T-helper 2 cell treated with Interferon-gamma antibody and Interleukin-4, amounts not matched to agents 100 ng/mL and 5 ng/mL, for 36 hours (primary cell): Measurements from ENCODE around the gene TAS2R20. TPM values are rescaled to one million over a fixed set of nuclear protein-coding genes. Genes with fewer than 3 reads are reported as not detected.

Experiments used
- intact Hi-C: fragments of 100-400 bp; cut with micrococcal nuclease; formaldehyde crosslinking; loops from one replicate; pipeline ENCODE4 v1.15.1; 2023
- total RNA-seq: library from RNA; stranded (reverse); gene quantifications from 2 replicates; pipeline ENCODE4 v1.2.3, GENCODE V29; 2022

Gene TAS2R20
- total RNA-seq, 1 donor from 2014 or later: 2.3 TPM

DNA sequence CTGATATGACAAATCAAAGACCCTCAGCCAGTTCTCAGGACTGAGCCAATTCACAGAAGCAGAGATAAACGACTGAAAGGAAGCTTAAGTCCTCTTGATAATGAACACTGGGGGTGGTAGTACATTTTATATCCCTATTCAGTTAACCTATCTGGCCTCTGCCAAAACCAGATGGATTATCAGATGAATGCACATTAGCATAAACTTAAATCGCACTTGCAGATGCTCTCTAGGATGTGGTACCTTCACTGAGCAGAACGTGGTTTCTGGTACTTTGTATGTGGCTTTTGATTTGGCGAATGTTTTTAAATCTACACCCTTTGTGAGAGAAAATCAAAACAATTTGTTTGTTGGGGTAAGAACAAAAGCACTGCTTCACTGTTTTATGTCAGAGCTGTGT, 37.9 kb downstream of the TAS2R20 start:
- intact Hi-C loops: no loop called here

DNA sequence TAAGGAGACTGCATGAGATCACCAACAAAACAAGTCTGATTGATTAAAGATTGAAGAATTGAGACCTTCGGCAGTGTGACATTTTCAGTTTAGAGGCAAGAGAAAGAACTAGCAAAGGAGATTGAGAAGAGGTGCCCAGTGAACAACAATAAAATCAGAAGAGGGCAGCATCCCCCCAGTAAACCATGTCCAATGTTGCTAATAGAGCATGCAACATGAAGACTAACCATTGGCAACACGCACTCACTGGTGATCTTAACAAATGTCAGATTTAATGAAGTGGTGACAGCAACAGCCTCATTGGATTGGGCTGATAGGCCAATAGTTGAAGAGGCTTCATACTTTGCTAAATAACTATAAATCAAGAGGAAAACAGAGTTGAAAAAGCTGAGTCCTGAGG, 38.3 kb downstream of the TAS2R20 start:
- intact Hi-C loops: no loop called here

DNA sequence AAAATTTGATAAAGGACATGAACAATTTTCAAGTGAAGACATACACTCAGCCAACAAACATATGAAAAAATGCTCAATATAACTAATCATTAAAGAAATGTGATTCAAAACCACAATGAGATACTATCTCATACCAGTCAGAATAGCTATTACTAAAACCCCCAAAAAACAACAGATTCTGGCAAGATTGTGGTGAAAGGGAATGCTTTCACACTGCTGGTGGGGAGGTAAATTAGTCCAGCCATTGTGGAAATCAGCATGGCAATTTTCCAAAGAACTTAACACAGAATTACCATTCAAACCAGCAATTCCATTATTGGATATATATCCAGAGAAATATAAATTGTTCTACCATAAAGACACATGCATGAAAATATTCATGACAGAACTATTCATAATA, 40.4 kb downstream of the TAS2R20 start:
- intact Hi-C loops: no loop called here

DNA sequence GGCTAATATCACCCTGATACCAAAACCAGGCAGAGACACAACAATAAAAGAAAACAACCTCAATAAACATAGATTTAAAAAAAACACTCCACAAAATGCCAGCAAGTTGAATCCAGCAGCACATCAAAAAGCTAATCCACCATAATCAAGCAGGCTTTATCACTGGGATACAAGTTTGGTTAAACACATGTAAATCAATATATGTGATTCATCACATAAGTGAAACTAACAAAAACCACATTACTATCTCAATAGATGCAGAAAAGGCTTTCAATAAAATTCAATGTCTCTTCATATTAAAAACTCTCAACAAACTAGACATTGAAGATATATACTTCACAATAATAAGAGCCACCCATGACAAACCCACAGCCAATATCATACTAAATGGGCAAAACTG, 42.0 kb downstream of the TAS2R20 start:
- intact Hi-C loops: no loop called here

DNA sequence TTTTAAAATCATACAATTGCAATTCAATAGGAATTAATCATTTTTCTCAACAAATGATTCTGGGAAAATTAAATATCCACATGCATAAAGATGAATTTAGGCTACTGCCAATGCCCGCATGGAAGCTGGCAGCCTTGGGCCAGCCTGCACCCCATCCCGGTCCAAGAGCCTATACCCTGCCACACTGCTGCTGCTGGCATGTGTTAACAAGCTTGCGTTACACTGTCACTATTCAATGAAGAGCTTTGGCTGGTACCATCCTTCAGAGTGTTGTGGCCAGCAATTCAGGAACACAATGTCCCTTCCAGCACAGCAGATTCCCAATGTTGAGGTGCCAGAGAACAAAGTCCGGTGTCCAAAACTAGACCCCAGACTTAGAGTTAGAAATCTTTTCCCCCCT, 45.5 kb downstream of the TAS2R20 start:
- intact Hi-C loops: no loop called here

Other genes starting within 250 kb of the TAS2R20 start
- not detected in 2 replicates for gene TAS2R7, start 195.7 kb downstream of the TAS2R20 start, total RNA-seq
- gene TAS2R8, start 191.0 kb downstream of the TAS2R20 start, total RNA-seq: not detected in 2 replicates
- gene TAS2R9, start 188.1 kb downstream of the TAS2R20 start, total RNA-seq: not detected in 2 replicates
- gene TAS2R10, start 171.9 kb downstream of the TAS2R20 start, total RNA-seq: 1.1 and 1.3 TPM in 2 replicates
- gene PRR4, start 148.8 kb downstream of the TAS2R20 start, total RNA-seq: 2.5 and 3.7 TPM in 2 replicates
- 18.0 and 20.7 TPM in 2 replicates for gene PRH1, start 114.0 kb downstream of the TAS2R20 start, total RNA-seq
- 1.4 and 1.7 TPM in 2 replicates for gene TAS2R13, start 88.7 kb downstream of the TAS2R20 start, total RNA-seq
- gene PRH2, start 69.1 kb downstream of the TAS2R20 start, total RNA-seq: not detected in 2 replicates
- gene TAS2R14, start 59.0 kb downstream of the TAS2R20 start, total RNA-seq: 3.2 and 4.1 TPM in 2 replicates
- gene TAS2R50, start 11.4 kb downstream of the TAS2R20 start, total RNA-seq: 1.6 and 2.0 TPM in 2 replicates
- 3.1 and 3.5 TPM in 2 replicates for gene TAS2R19, start 24.3 kb upstream of the TAS2R20 start, total RNA-seq
- gene TAS2R31, start 33.1 kb upstream of the TAS2R20 start, total RNA-seq: 3.9 and 4.2 TPM in 2 replicates
- 1.9 and 2.2 TPM in 2 replicates for gene TAS2R46, start 64.0 kb upstream of the TAS2R20 start, total RNA-seq
- gene TAS2R43, start 94.0 kb upstream of the TAS2R20 start, total RNA-seq: 0.55 and 1.2 TPM in 2 replicates
- 3.7 and 3.8 TPM in 2 replicates for gene TAS2R30, start 136.3 kb upstream of the TAS2R20 start, total RNA-seq
- 7.1 and 7.8 TPM in 2 replicates for gene SMIM10L1, start 172.9 kb upstream of the TAS2R20 start, total RNA-seq
- gene TAS2R42, start 188.6 kb upstream of the TAS2R20 start, total RNA-seq: not detected in 2 replicates